Ishikawa (cell line): ENCODE results near the gene COMMD9.

Experiments
- CEBPB ChIP-seq: IDR thresholded peaks from 2 replicates; pipeline ENCODE4 v1.6.1; 2012
- EGR1 ChIP-seq: IDR thresholded peaks from 2 replicates; pipeline ENCODE4 v1.6.1; 2012
- EP300 ChIP-seq: IDR thresholded peaks from 2 replicates; pipeline ENCODE4 v1.6.1; 2012; ENCODE audit warnings: borderline replicate concordance
- FOXM1 ChIP-seq: IDR thresholded peaks from 2 replicates; pipeline ENCODE4 v1.6.1; 2012; ENCODE audit warnings: low read depth, borderline replicate concordance
- MAX ChIP-seq: IDR thresholded peaks from 2 replicates; pipeline ENCODE4 v1.6.1; 2012
- NFIC ChIP-seq: IDR thresholded peaks from 2 replicates; pipeline ENCODE4 v1.6.1; 2012
- REST ChIP-seq: IDR thresholded peaks from 2 replicates; pipeline ENCODE4 v1.6.1; 2012; ENCODE audit warnings: low read depth, mild to moderate bottlenecking
- TAF1 ChIP-seq: IDR thresholded peaks from 2 replicates; pipeline ENCODE4 v1.6.1; 2012; ENCODE audit warnings: low read depth, mild to moderate bottlenecking
- TCF12 ChIP-seq: IDR thresholded peaks from 2 replicates; pipeline ENCODE4 v1.6.1; 2012; ENCODE audit warnings: low read depth
- TEAD4 ChIP-seq: IDR thresholded peaks from 2 replicates; pipeline ENCODE4 v1.6.1; 2012
- USF1 ChIP-seq: IDR thresholded peaks from 2 replicates; pipeline ENCODE4 v1.6.1; 2012
- YY1 ChIP-seq: IDR thresholded peaks from 2 replicates; pipeline ENCODE4 v1.6.1; 2012; ENCODE audit warnings: low read depth
- ZBTB7A ChIP-seq: IDR thresholded peaks from 2 replicates; pipeline ENCODE4 v1.6.1; 2012; ENCODE audit warnings: low read depth

GRCh38 chr11:36240801-36241200 lies 48.4 kb downstream of the COMMD9 start:
- no peak for TF ChIP-seq CEBPB
- no peak for TF ChIP-seq MAX
- no peak for TF ChIP-seq YY1
- TF ChIP-seq REST: no peak
- no peak for TF ChIP-seq NFIC
- no peak for TF ChIP-seq TCF12
- no peak for TF ChIP-seq FOXM1
- TF ChIP-seq TAF1: no peak
- no peak for TF ChIP-seq EP300
- no peak for TF ChIP-seq USF1
- TF ChIP-seq TEAD4: no peak
- TF ChIP-seq EGR1: no peak
- TF ChIP-seq ZBTB7A: no peak
